ENCODE measurements around the gene KBTBD4. TPM values are rescaled to one million over a fixed set of nuclear protein-coding genes. Genes with fewer than 3 reads are reported as not detected.
A peak's percentile ranks its signal among the peaks of the same experiment; 100 is the strongest.

Gene KBTBD4
- total and polyA plus RNA-seq, 4 donors, result 5.6 to 12.0 (median 8.6) TPM

DNA sequence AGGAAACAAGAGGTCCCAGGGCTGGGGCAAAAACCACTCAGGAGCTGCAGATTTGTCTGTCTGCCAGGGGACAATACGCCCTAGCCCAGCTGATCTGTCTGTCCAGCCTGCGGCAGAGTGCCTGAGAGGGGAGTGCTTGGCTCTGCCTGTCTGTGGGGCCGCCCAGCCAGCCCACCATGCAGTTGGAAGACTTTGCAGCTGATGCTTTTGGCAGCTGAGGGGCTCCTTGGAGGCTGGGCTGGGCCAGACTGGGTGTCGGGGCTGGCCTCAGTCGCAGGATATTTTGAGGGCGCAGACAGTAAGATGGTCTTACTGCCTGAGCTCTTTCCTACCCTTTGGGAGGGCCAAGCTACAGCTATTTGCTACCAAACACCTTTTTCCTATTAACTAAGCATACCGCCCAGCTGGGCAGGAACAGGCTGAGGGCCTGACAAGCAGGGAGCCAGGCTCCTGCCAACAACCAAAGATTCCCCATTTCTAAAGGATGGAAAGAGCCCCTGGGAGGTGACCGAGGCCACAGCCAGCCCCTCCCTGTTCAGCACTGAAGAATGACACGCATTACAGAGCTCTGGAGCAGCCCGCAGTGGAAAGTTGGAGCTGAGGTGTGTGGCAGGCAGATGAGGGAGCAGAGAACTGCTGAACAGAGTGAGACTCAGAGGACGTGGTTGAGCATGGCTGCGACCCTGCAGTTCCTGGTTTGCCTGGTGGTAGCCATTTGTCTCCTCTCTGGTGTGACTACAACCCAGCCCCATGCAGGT lies 7.5 kb upstream of the KBTBD4 start, which contains the start of gene FAM180B:
TSS of gene FAM180B (plus strand) at position 581 of the 758 bp plus-strand sequence. CDS start at position 672, 91 bp downstream.
- Histone ChIP-seq H3K36me3 (ENCODE audit: control insufficient read depth in 4 of 4, insufficient read depth in 3 of 4, low read depth in 1 of 4, low read length in 3 of 4) (peaks cover 9 to 36% (median 32%) of the 10 kb centered on the region in 4 donors), H3K9me3 (ENCODE audit: control insufficient read depth in 4 of 4, low read length in 3 of 4) (peaks cover 0 to 7% (median 1%) of the 10 kb centered on the region in 4 donors), H3K27me3 (ENCODE audit: control insufficient read depth in 4 of 4, insufficient read depth in 4 of 4, low read length in 3 of 4) (no peaks in the 10 kb centered on the region), H3K4me3 (ENCODE audit: low read depth in 1 of 3, low read length in 3 of 3) (no peak within 1 kb of the TSS), H3K27ac (ENCODE audit: low read depth in 1 of 2, low read length in 2 of 2) (no peak within 1 kb of the TSS), H3K4me1 (ENCODE audit: control insufficient read depth in 4 of 4, insufficient read depth in 4 of 4, low read length in 3 of 4) (no peaks in the 10 kb centered on the region), H3K9ac (ENCODE audit: low read depth in 1 of 2, low read length in 2 of 2) (no peak within 1 kb of the TSS)
- WGBS, result 89% methylated on average over 12 of the region's 12 CpGs
- TF ChIP-seq FOXA2 (IDR thresholded peaks at IDR 0.05) (no peak), HNF4G (IDR thresholded peaks at IDR 0.05) (no peak), GABPA (IDR thresholded peaks at IDR 0.05 in 1 of 2, conservative IDR thresholded peaks at IDR 0.05 in 1 of 2) (no peak), SP1 (IDR thresholded peaks at IDR 0.05) (no peak)
- TF ChIP-seq, protein P1, sequence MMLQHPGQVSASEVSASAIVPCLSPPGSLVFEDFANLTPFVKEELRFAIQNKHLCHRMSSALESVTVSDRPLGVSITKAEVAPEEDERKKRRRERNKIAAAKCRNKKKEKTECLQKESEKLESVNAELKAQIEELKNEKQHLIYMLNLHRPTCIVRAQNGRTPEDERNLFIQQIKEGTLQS (IDR thresholded peaks at IDR 0.05), result no peak
- no peak for DNase-seq (ENCODE audit: low spot score)

DNA sequence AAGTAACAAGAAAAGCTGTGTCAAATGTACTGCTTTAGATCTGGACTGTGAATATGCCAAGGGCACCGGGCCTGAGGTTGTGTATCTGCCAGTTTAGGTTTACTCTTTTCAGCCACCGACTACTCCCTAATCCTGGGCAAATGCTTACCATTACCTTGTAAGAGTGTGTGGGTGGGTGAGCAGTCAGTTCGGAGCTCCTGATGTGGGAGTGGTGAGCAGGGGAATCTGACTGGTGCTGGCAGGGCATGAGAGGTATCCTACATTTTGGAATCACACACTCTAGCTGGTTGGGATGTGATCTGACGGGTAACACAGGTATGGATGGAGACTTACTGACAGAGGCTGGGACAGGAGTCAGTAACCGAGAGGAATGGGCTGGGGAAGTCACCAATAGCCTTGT lies 5.1 kb upstream of the KBTBD4 start:
- peaks cover 1 to 16% (median 14%) of the 10 kb centered on the region in 4 donors for H3K4me1 ChIP-seq (ENCODE audit: control insufficient read depth in 4 of 4, insufficient read depth in 4 of 4, low read length in 3 of 4)
- H3K27ac ChIP-seq (ENCODE audit: low read depth in 1 of 2, low read length in 2 of 2), result no peak overlapping the region
- no peak overlapping the region for H3K9ac ChIP-seq (ENCODE audit: low read depth in 1 of 2, low read length in 2 of 2)
- H3K27me3 ChIP-seq (ENCODE audit: control insufficient read depth in 4 of 4, insufficient read depth in 4 of 4, low read length in 3 of 4), result no peaks in the 10 kb centered on the region
- no peak for DNase-seq (ENCODE audit: low spot score)
- WGBS, result 94% methylated on average over 5 of the region's 5 CpGs
- no peaks in the 10 kb centered on the region for H3K9me3 ChIP-seq (ENCODE audit: control insufficient read depth in 4 of 4, low read length in 3 of 4)
- no peak overlapping the region for H3K4me3 ChIP-seq (ENCODE audit: low read depth in 1 of 3, low read length in 3 of 3)
- peaks cover 9 to 42% (median 34%) of the 10 kb centered on the region in 4 donors for H3K36me3 ChIP-seq (ENCODE audit: control insufficient read depth in 4 of 4, insufficient read depth in 3 of 4, low read depth in 1 of 4, low read length in 3 of 4)
- TF ChIP-seq RXRA (IDR thresholded peaks at IDR 0.05), result no peak
- TF ChIP-seq, protein P2, sequence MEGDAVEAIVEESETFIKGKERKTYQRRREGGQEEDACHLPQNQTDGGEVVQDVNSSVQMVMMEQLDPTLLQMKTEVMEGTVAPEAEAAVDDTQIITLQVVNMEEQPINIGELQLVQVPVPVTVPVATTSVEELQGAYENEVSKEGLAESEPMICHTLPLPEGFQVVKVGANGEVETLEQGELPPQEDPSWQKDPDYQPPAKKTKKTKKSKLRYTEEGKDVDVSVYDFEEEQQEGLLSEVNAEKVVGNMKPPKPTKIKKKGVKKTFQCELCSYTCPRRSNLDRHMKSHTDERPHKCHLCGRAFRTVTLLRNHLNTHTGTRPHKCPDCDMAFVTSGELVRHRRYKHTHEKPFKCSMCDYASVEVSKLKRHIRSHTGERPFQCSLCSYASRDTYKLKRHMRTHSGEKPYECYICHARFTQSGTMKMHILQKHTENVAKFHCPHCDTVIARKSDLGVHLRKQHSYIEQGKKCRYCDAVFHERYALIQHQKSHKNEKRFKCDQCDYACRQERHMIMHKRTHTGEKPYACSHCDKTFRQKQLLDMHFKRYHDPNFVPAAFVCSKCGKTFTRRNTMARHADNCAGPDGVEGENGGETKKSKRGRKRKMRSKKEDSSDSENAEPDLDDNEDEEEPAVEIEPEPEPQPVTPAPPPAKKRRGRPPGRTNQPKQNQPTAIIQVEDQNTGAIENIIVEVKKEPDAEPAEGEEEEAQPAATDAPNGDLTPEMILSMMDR (IDR thresholded peaks at IDR 0.05; ENCODE audit: low read depth, low read length, missing input control), result no peak
- TF ChIP-seq, protein P3, sequence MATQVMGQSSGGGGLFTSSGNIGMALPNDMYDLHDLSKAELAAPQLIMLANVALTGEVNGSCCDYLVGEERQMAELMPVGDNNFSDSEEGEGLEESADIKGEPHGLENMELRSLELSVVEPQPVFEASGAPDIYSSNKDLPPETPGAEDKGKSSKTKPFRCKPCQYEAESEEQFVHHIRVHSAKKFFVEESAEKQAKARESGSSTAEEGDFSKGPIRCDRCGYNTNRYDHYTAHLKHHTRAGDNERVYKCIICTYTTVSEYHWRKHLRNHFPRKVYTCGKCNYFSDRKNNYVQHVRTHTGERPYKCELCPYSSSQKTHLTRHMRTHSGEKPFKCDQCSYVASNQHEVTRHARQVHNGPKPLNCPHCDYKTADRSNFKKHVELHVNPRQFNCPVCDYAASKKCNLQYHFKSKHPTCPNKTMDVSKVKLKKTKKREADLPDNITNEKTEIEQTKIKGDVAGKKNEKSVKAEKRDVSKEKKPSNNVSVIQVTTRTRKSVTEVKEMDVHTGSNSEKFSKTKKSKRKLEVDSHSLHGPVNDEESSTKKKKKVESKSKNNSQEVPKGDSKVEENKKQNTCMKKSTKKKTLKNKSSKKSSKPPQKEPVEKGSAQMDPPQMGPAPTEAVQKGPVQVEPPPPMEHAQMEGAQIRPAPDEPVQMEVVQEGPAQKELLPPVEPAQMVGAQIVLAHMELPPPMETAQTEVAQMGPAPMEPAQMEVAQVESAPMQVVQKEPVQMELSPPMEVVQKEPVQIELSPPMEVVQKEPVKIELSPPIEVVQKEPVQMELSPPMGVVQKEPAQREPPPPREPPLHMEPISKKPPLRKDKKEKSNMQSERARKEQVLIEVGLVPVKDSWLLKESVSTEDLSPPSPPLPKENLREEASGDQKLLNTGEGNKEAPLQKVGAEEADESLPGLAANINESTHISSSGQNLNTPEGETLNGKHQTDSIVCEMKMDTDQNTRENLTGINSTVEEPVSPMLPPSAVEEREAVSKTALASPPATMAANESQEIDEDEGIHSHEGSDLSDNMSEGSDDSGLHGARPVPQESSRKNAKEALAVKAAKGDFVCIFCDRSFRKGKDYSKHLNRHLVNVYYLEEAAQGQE (IDR thresholded peaks at IDR 0.05), result no peak

DNA sequence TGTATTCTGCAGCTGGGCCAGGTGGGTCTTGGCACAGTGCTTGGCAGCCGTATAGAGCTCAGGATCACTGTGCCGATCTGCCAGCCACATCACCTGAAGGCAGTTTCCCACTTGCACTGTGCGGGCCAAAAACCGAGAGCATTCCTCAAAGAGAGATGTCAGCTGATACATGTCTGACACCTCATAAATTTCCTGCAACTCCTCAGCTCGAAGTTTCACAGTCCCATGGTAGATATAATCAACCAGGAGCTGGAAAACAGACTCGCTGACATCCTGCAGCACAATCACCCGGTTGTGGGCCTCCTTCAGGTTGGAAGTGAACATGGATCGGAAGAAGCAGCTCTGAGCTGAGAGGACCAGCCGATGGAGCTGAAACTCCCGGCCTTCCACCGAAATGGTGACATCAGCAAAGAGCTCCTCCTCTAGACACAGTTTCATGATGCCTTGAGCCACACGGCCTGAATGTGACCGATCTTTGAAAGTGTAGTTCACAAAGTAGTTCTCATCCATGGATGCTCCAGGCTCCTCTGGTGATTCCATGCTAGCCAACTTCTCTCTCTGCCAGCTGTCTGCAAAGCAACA lies 1.2 kb downstream of the KBTBD4 start:
- WGBS, result 89% methylated on average over 13 of the region's 13 CpGs
- peaks cover 1 to 23% (median 17%) of the 10 kb centered on the region in 4 donors for H3K36me3 ChIP-seq (ENCODE audit: control insufficient read depth in 4 of 4, insufficient read depth in 3 of 4, low read depth in 1 of 4, low read length in 3 of 4)
- H3K27ac ChIP-seq (ENCODE audit: low read depth in 1 of 2, low read length in 2 of 2), result no peak overlapping the region
- peak overlapping the region in 1 of 2 donors; percentile 42 for H3K9ac ChIP-seq (ENCODE audit: low read depth in 1 of 2, low read length in 2 of 2)
- TF ChIP-seq GABPA (IDR thresholded peaks at IDR 0.05 in 1 of 2, conservative IDR thresholded peaks at IDR 0.05 in 1 of 2), result no peak
- TF ChIP-seq NR2F2 (IDR thresholded peaks at IDR 0.05), result no peak
- no peak for TF ChIP-seq FOXA1 (IDR thresholded peaks at IDR 0.05)
- no peak for TF ChIP-seq HNF4A (conservative IDR thresholded peaks at IDR 0.05)
- no peak for TF ChIP-seq TAF1 (conservative IDR thresholded peaks at IDR 0.05)
- TF ChIP-seq YY1 (IDR thresholded peaks at IDR 0.05), result no peak
- DNase-seq (ENCODE audit: low spot score), result no peak
- peak overlapping the region in 1 of 3 donors; percentile 90 for H3K4me3 ChIP-seq (ENCODE audit: low read depth in 1 of 3, low read length in 3 of 3)
- peaks cover 8 to 46% (median 40%) of the 10 kb centered on the region in 4 donors for H3K4me1 ChIP-seq (ENCODE audit: control insufficient read depth in 4 of 4, insufficient read depth in 4 of 4, low read length in 3 of 4)
- no peaks in the 10 kb centered on the region for H3K9me3 ChIP-seq (ENCODE audit: control insufficient read depth in 4 of 4, low read length in 3 of 4)
- no peaks in the 10 kb centered on the region for H3K27me3 ChIP-seq (ENCODE audit: control insufficient read depth in 4 of 4, insufficient read depth in 4 of 4, low read length in 3 of 4)

All from liver (tissue), 9 donors.